COLO668 (cell line): ENCODE results near the gene MUC5AC.
A peak's percentile ranks its signal among the peaks of the same experiment; 100 is the strongest.
"Not testable (repeated sequence)": the region's sequence is repeated elsewhere in the genome, so short reads cannot be mapped to it uniquely, and the experiment has no call there.

ENCODE experiments used
- DNase-seq: peaks from one replicate; lab custom pipeline; 2025; ENCODE audit not compliant: unreplicated experiment; lab: John Stamatoyannopoulos, UW

The MUC5AC gene

DNA sequence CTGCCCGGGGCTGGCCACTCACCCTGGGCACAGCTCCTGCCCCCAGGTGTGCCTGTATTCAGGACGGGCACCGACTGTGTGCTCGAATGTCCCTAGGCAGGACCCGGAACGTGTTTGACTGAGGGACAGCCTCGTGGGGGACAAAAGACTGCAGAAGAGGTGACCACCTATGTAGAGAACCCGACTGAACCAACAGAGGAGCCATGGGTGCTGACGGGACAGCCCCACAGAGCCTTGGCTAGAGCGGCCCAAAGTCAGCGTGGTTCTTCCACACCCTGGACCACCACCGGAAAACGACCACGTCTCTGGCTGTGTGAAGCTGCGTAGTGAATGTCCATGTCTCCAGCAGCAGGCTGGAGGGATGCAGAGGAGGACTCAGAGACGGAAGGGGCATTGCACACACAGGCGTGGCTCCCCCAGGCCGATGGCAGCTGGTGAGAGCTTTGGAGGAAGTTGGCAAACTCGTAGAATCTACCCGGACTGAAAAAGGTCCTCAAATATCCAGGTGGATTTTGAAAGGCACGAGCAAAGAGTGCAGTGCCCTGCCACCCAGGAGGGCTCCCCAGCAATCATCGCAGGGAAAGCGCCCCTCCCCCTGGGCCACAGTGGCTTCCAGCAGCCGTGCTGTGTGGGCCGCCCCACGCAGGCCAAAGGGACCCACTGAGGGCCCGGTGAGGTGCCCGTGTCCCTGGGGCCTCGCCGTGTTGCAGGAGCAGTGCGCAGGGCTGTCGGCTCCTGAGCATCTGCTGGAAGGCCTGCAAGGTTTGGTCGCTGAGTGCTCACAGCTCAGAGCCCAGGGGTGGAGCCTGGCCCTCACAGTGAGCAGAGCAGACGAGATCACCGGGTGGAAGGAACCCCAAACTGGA, 47.6 kb downstream of the MUC5AC start:
- DNase-seq, result no peak

DNA sequence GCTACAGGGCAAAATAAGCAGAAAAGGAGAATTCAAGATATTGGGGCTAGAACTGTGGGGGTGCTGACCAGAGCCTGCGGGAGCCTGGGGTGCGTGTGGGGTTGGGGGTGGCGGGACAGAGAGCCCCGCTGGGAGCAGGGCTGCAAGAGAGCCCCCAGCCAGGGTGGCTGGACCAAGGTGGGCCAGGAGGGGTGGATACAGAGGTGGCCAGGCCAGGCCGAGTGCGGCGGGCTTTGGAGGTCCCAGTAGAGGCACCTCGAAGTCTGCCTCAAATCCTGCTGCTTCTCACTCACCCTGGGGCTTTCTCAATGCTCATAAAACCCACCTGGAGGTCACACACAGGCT, 48.2 kb downstream of the MUC5AC start:
- no peak for DNase-seq

DNA sequence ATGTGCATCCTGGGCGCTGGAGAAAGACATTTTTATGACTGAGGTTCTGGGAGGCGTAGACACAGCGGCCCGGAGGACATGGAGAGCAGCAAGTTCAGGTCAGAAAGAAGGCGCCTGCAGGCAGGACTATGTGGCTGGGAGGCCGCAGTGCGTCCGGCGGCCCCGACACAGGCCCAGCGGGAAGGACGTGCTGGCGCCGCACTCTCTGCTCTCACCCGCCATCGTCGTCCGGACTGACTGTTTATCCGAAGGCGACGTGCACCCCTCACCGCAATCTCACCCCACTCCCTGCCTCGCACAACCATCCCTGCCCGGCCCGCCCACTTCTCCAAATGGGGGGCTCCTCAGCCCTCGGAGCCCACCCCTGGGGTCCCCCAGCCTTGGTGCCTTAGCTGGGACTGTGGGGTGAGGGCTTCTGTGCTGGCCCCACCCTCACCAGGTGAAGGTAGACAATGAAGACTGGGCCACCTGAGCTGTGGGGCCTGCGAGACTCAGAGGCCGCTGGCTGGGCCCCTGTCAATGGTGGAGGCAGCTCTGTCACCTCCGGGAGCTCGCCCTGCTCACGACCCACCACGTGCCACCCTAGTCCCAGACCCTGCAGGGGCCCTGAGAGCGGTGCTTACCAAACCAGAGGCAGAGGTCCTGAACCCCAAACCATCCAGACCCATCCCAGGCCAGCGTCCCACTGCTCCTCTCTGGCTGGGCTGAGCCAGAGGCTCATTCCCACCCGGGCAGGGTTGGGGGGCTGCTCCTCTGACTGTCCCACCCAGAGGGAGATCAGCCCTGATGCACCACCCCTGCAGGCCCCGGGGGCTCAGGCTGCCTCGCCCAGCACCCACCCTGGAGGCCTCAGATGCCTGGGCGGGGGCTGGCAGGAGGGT, 48.9 kb downstream of the MUC5AC start:
- DNase-seq, result no peak

DNA sequence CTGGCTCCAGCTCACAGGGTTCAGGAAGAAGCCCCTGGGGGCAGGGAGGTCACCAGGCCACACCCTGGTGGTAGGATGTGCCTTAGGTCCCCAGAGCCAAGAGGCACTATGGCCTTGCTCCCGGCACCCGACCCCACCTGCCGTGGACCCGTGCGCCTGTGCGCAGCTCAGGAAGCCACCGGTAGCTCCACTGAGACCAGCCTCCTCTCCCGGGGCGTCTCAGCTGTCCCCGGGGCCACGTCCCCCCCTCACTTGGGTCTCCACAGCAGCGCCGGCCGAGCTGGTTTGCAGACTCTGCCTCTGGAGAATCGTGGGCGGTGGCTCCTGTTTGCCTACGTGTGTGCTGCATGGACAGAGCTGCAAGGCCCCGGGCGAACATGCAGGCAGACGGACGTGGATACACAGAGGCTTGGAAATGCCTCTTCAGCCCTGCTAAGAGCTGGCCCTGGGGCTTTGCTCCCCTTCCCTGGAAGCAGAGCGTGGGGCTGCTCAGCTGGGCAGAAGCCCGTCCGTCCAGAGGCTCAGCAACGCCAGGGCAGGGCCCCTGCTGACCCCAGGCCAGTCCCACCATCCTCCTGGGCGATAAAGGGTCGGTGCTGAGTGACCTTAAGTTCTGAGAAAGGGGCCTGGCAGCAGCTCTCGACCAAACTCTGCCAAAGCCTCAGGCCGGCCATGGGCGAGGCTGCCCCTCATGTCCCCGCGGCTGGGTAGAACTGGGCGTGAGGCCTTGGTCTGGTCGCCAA, 49.8 kb downstream of the MUC5AC start:
- DNase-seq, result no peak

DNA sequence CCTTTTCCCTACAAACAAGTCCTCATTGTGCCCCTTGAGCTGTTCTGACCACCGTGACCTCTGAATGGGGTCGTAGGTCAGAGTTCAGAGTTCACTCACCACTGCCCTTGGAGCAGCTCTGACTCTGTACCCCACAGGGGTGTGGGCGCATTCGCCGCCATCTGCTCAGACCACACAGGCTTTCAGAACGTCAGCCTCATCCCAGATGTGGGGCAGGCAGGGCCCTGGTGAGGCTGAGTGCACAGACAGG, 50.3 kb downstream of the MUC5AC start:
- no peak for DNase-seq

DNA sequence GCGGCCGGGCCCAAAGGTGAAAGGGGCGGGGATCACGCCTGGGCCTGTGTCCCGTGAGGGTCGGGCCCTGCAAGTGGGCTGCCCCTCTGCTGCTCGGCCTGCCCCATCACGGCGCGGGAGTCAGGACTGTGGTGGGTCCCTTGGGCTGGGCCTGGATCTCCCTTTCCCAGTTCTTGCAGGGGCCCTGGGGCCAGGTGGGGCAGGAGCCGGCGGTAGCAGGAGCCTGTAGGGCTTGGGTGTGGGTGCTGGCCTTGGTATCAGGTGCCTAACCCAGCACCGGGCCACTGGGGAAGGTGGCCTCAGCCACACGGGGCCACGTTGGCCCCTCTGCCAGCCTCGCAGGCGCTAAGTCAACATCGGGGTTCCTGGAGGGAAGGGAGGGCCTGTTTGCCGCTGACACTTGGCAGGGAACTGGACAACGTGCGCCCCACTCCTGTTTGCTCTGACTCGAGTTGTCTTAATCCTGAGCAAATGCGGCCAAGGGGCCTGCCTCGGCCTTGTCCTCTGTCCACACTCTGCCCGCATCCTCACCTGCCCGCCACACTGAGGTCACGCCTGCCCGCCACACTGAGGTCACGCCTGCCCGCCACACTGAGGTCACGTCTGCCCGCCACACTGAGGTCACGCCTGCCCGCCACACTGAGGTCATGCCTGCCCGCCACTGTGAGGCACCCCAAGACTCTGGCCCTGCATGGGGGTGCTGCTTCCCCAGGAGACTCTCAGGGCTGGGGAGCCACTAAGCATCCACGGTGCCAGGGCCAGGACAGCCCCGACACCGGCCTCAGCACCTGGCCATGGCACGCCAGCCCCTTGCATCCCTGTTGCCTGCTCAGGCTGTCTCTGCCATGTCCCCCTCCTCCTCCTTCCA, 50.9 kb downstream of the MUC5AC start:
- DNase-seq, result no peak

DNA sequence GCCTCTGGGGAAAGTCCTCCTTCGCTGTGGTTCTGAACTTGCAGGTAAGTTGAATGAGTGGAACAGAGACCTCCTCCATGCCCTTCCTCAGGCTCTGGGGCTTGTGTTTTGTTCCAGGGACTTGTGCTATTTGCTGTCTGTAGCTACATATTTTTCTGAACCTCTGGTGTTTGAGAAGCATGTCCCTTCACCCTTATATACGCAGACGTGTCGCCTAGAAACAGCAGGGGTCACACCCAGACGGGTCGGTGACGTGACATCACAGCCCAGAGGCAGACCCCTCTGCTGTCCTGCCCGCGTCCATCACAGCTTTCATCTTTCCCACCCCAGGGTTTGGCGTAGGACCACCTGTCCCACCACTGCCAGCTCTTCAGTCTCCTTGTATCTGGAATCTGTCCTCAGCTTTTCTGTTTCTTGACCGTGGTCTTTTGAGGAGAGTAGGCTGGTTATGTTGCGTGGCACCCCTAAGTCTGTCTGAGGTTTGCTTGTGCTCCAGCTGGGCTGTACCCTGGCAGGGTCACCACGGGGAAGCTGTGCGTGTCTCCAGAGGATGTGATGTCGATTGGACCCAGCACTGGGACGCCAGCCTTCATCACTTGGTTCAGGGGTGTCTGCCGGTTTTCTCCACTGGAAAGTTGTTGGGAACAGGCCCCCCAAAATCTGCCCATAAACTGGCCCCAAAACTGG, 51.8 kb downstream of the MUC5AC start:
- no peak for DNase-seq

DNA sequence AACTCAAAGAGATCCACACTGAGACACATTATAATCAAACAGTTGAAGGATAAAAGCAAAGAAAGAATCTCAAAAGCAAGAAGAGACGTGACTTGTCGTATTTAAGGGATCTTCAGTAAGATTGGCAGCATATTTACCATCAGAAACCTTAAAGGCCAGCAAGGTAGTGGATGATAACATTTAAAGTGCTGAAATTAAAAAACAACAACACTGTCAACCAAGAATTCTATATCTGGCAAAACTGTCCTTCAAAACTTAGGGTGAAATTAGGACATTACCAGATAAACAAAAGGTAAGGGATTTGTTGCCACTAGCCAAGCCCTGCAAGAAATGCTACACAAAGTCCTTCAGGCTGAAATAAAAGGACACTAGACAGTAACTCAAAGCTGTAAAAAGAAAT, 54.1 kb downstream of the MUC5AC start:
- DNase-seq, result no peak

DNA sequence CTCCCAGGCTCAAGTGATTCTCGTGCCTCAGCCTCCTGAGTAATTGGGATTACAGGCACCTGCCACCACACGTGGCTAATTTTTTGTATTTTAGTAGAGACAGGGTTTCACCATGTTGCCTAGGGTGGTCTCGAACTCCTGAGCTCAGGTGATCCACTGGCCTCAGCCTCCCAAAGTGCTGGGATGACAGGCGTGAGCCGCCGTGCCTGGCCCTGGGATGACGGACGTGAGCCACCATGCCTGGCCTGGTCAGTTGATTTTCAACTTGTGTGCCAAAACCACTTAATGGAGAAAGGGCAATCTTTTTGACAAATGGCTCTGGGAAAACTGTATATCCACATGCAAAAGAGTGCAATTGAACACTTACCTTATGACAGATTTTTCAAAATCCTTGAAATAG, 58.1 kb downstream of the MUC5AC start:
- DNase-seq, result not testable (repeated sequence)

DNA sequence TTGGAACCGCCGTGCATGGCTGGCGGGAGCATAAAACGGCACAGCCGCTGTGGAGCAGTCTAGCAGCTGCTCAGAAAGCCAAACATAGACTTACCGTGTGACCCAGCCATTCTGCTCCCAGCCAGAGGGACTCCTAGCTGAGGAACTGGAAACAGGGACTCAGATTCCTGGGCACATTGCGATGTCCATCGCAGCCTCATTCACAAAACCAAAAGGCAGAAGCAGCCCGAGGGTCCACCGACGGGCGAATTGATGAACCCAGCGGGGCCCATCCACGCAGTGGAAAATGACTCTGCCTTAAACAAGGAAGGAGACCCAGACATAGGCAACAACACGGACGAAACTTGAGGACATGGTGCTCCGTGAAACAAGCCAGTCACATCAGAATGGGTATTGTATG, 59.4 kb downstream of the MUC5AC start:
- DNase-seq, result no peak

DNA sequence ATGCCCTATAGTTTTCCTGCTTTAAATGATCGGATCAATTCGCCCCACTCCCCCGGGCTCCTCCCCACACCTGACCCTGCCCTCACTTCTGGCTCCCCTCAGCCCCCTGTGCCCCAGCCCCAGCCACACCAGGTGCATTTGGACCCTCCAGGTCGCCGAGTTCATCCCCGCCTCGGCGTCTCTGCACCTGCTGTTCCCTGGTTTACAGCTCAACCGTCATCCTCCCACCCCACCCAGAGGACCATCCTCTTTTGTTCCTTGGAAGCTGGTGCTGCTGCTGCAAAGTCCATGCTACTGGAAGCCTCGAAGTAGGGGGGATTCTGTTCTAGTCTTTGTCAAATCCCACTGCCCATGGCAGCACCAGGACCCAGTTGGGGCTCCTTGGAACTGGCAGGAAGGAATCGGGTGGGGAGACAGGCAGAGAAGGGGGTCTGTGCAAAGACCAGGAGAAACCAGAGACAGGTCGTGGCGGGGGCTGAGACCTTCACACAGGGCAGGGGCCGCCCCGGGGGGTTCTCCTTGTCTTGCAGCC, 60.6 kb downstream of the MUC5AC start:
- no peak for DNase-seq

DNA sequence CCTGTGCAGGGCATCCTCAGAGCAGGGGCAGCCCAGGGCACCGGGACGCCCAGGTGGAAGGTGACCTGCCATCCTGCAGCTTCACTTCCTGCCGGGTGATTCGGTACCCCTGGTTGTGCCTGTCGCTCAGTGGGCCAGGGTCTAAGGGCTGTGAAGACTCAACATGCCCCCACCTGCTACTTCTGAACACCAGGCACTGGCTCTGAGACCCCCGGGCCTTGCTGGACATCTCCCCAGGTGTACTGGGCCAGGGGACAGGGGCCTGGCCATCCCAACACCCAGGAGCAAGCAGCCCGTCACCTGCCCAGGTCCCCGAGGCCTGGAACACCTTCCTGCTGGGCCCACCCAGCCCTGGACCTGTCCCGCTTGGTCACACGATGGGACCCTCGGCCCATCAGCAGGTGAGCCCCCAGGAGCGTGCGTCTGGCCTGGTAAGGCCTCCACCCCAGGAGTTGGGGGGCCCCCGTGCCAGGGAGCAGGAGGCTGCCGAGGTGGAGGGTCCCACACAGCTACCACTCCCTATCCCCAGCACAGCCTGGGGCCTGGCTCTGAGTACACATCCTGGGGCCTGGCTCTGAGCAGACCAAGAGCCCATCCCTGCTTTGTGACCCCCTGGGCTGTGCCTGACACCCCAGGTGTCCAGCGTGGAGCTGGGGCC, 61.2 kb downstream of the MUC5AC start:
- DNase-seq, result no peak

DNA sequence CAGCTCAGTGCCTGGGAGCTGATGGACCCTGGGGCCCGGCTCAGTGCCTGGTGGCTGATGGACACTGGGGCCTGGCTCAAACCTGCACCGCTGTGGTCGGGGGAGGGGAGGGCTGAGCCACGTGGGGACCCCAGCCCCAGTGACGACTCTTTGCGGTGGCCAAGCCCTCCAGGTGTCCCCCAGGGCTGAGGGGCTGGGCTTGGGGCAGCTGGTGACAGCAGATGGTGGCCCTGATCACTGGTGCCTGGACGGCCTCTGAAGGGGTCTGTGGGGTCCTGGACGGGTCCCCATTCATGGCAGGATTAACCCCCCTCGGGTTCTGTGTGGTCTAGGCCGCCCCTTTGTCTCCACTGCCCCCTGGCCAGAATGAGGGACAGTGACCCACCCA, 61.7 kb downstream of the MUC5AC start:
- no peak for DNase-seq

DNA sequence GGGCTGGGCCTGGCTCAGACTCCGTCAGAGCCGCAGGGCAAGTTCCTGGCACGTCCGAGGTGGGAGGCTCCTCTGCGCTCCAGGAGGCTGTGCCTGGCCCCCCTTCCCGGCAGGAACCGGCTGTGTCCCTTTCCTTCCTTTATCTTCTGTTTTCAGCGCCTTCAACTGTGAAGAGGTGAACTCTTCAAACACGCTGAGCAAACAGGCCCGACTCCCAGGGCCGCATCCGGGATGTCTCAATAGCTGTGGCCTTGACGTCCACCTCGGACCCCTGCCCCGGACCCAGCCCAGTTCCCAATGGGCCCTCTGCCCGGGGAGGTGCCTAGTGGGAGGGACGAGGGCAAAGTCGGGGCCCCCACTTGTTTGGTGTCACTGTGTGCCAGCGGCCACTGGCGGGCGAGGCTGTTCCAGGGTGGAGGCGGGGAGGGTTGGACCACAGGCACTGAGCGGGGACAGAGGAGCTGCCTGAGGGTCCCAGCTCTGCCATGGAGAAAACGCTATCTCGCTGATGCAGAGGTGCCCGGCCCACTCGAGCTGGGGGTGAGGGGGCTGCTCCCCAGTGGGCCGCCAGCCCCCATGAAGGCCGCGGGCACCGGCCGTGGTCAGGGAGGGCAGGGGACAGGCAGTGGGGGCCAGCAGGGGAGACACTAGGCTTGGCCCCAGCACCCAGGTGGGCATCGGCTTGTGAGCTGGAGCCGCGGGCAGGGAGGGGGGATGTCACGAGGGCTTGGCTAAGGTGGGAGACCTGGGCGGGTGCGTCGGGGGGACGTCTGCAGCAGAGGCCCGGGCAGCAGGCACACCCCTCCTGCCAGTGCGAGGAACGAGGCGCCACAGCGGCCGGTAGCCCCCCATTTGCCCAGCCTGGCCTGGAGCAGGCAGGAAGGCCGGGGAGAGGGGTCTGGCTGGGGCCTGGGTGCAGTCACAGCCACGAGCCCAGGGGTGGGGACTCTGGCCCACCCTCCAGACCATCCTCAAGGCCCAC, 62.4 kb downstream of the MUC5AC start:
- DNase-seq, result no peak

DNA sequence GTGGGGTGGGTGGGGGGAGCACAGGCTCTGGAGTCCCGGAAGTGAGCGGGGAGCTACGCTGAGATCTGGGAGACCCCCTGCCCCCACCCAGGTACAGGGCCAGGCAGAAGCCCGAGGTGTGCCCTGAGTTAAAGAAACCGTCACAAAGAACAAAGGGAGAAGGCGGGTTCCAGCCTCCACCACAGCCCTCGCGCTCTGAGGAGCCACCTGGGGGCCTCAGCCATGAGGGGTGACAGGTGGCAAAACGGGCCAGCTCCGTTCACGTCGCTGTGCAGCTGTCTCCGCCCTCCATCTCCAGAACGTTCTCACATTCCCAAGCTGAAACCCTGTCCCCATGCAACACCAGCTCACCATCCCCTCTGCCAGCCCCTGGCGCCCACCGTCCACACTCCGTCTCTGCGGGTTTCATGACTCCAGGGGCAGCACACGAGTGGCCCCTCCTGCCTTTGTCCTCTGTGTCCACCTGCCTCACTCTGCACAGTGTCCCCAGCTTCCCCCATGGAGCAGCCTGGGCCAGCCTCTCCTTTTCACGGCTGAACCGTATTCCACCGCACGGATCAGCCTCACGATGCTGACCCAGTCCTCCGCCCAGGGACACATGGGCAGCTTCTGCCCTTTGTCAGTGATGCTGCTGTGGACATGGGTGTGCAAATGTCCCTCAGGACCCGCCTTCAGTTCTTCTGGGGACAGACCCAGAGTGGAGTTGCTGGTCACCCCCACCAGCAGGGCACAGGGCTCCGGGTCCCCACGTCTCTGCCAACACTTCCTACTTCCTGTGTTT, 63.4 kb downstream of the MUC5AC start:
- no peak for DNase-seq

DNA sequence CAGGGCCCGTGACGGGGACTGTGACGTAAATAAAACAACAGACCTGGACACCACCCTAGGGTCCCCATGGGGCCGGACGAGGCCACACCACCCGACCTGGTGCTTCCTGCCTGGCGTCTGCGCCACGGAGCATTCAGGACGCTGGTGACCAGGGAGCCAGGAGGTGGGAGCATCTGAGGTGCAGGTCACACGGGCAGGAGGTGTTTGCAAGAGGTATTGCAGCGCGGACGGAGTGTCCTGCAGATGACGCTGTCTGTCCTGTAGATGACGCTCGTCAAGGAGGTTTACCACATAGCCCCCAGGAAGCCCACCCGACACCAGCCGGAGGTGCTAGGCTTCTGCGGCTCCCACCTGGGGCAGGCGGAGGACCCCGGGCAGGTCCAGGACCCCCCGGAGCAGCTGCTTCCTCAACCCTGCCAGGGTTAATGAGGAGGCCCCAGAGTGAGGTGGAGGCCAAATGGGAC, 64.1 kb downstream of the MUC5AC start:
- no peak for DNase-seq

DNA sequence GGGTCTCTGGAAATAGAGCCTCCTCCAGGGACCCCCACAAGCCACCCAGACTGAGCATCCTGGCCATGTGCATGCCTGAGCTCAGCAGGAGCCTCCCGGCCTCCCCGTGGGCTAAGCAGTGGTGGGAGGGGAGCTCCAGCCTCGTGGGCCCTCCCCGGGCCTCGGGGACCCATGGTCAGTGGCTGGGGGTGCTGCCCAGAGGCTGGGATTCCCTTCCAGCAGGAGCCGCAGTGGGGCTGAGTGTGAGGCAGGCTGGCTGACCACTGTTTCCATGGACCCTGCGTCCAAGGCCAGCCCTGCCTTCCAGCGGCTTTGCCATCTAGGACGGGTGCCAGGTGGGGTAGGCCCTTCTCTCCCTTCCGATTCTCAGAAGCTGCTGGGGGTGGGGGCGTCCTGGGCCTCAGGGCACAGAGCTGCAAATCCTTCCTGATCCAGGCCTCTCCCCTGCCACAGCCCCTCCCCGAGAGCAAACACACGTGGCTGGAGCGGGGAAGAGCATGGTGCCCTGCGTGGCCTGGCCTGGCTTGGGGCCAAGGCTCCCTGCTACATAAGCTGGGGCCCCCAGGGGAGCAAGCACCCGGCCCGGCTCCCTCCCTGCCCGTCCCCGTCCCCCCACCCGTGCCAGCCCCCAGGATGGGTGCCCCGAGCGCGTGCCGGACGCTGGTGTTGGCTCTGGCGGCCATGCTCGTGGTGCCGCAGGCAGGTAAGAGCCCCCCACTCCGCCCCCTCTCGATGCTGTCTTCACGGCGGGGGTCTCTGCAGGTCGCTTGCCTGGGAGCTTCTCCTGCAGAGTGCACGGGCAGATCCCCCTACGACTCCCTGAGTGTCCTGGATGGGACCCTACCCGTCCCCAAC, 65.0 kb downstream of the MUC5AC start, which contains the start of gene MUC5B:
Gene MUC5B (plus strand): TSS at position 576 of the 855 bp plus-strand sequence. CDS start 58 bp downstream, at position 634.
- DNase-seq, result peak; percentile 23
